Muscle of leg (tissue), 11 donors: ENCODE data around the gene ZBTB4. TPM values are rescaled to one million over a fixed set of nuclear protein-coding genes. Genes with fewer than 3 reads are reported as not detected.

Source experiments
- DNase-seq: peaks from one replicate; pipeline ENCODE4 v3.0.0; 2013
- H3K27ac ChIP-seq: one replicate; pipeline ENCODE4 v1.5.1; 2013; ENCODE audit warnings: mild to moderate bottlenecking, low read length, control low read depth
- H3K27me3 ChIP-seq: one replicate; pipeline ENCODE4 v1.6.1; 2013; ENCODE audit warnings: low read length; ENCODE audit not compliant: control insufficient read depth, insufficient read depth
- H3K36me3 ChIP-seq: one replicate; pipeline ENCODE4 v1.6.1; 2013; ENCODE audit warnings: low read length; ENCODE audit not compliant: control insufficient read depth, insufficient read depth
- H3K4me1 ChIP-seq: one replicate; pipeline ENCODE4 v1.6.1; 2013; ENCODE audit warnings: low read length; ENCODE audit not compliant: control insufficient read depth, insufficient read depth
- H3K4me3 ChIP-seq: one replicate; pipeline ENCODE4 v1.5.1; 2013; ENCODE audit warnings: low read length, control low read depth
- H3K9me3 ChIP-seq: replicated peaks from 2 replicates; pipeline ENCODE4 v1.6.1; 2013; ENCODE audit warnings: low read depth, low read length; ENCODE audit not compliant: control insufficient read depth
- WGBS: methylation state at CpG from one replicate; pipeline ENCODE4 v1.1.5; 2013; ENCODE audit warnings: missing lambda C conversion rate; ENCODE audit not compliant: insufficient coverage; 5-methylcytosine and 5-hydroxymethylcytosine counted together
- polyA plus RNA-seq, 8 donors: library from polyadenylated mRNA; unstranded; fragments of 120-200 nt; gene quantifications; one replicate each; pipeline versions ENCODE4 v1.2.1 to v1.2.3, GENCODE V29; 2013; ENCODE audit warnings: inconsistent platforms in 1 of 8, low replicate concordance in 1 of 8; ENCODE audit not compliant: insufficient read length in 8 of 8, insufficient read depth in 1 of 8
- total RNA-seq: library from RNA; stranded (reverse); fragments of 120-200 nt; gene quantifications from one replicate; pipeline ENCODE4 v1.2.4, GENCODE V29; 2013

Gene ZBTB4
- total and polyA plus RNA-seq, 9 donors, result 14.1 to 31.6 (median 24.3) TPM

GRCh38 chr17:7443499-7444485 is 35.6 kb downstream of the ZBTB4 start:
- peaks cover 71% of the 10 kb centered on the region for H3K27me3 ChIP-seq
- H3K27ac ChIP-seq, result peak overlapping the region; percentile 90
- H3K36me3 ChIP-seq, result peaks cover 12% of the 10 kb centered on the region
- no peak for DNase-seq
- WGBS, result 67% methylated on average over 3 of the region's 7 CpGs
- peaks cover 68% of the 10 kb centered on the region for H3K4me1 ChIP-seq
- H3K4me3 ChIP-seq, result no peak overlapping the region
- H3K9me3 ChIP-seq, result no peaks in the 10 kb centered on the region

GRCh38 chr17:7442142-7442541 is 37.3 kb downstream of the ZBTB4 start:
- H3K36me3 ChIP-seq, result peaks cover 3% of the 10 kb centered on the region
- peaks cover 76% of the 10 kb centered on the region for H3K27me3 ChIP-seq
- H3K27ac ChIP-seq, result no peak overlapping the region
- no peaks in the 10 kb centered on the region for H3K9me3 ChIP-seq
- peaks cover 82% of the 10 kb centered on the region for H3K4me1 ChIP-seq
- H3K4me3 ChIP-seq, result no peak overlapping the region
- 88% methylated on average over 2 of the region's 2 CpGs for WGBS
- DNase-seq, result no peak

- DNase-seq, result no peak
- Histone ChIP-seq H3K9me3 (no peaks in the 10 kb centered on the region), H3K4me1 (peaks cover 81% of the 10 kb centered on the region), H3K4me3 (no peak overlapping the region), H3K27me3 (peaks cover 74% of the 10 kb centered on the region), H3K36me3 (no peaks in the 10 kb centered on the region), H3K27ac (no peak overlapping the region)
- 20% methylated on average over 1 of the region's 7 CpGs for WGBS
These were observed 38.2 kb downstream of the ZBTB4 start for GRCh38 chr17:7441266-7441665.

GRCh38 chr17:7440834-7441195 is 38.6 kb downstream of the ZBTB4 start:
- peak overlapping the region; percentile 48 for H3K27ac ChIP-seq
- H3K27me3 ChIP-seq, result peaks cover 74% of the 10 kb centered on the region
- DNase-seq, result peak; percentile 67
- peak overlapping the region; percentile 46 for H3K4me3 ChIP-seq
- peaks cover 81% of the 10 kb centered on the region for H3K4me1 ChIP-seq
- 2% methylated on average over 9 of the region's 12 CpGs for WGBS
- no peaks in the 10 kb centered on the region for H3K9me3 ChIP-seq
- H3K36me3 ChIP-seq, result no peaks in the 10 kb centered on the region

- Histone ChIP-seq H3K4me1 (peaks cover 81% of the 10 kb centered on the region), H3K27ac (peak overlapping the region; percentile 48), H3K27me3 (peaks cover 74% of the 10 kb centered on the region), H3K4me3 (peak overlapping the region; percentile 46), H3K36me3 (no peaks in the 10 kb centered on the region), H3K9me3 (no peaks in the 10 kb centered on the region)
- 1% methylated on average over 38 of the region's 46 CpGs for WGBS
- peak; percentile 67 for DNase-seq
These were observed 39.2 kb downstream of the ZBTB4 start for GRCh38 chr17:7440113-7440833.

- H3K27ac ChIP-seq, result no peak within 1 kb of the TSS
- H3K9me3 ChIP-seq, result no peaks in the 10 kb centered on the region
- WGBS, result under 1% methylated on average over 47 of the region's 50 CpGs
- no peak for DNase-seq
- peaks cover 76% of the 10 kb centered on the region for H3K4me1 ChIP-seq
- peak within 1 kb of the TSS; percentile 46 for H3K4me3 ChIP-seq
- H3K36me3 ChIP-seq, result no peaks in the 10 kb centered on the region
- H3K27me3 ChIP-seq, result peaks cover 74% of the 10 kb centered on the region
These were observed 39.8 kb downstream of the ZBTB4 start, which contains the start of gene FGF11 for GRCh38 chr17:7439462-7440112. Gene FGF11 (plus strand): TSS chr17:7439512. CDS start chr17:7439621, 109 bp downstream.

- H3K36me3 ChIP-seq, result no peaks in the 10 kb centered on the region
- no peaks in the 10 kb centered on the region for H3K9me3 ChIP-seq
- DNase-seq, result no peak
- H3K27me3 ChIP-seq, result peaks cover 71% of the 10 kb centered on the region
- H3K4me3 ChIP-seq, result no peak overlapping the region
- 33% methylated on average over 7 of the region's 11 CpGs for WGBS
- H3K4me1 ChIP-seq, result peaks cover 70% of the 10 kb centered on the region
- H3K27ac ChIP-seq, result no peak overlapping the region
These were observed 40.6 kb downstream of the ZBTB4 start for GRCh38 chr17:7438656-7439460.

- DNase-seq, result peak; percentile 68
- 9% methylated on average over 48 of the region's 48 CpGs for WGBS
- H3K9me3 ChIP-seq, result no peaks in the 10 kb centered on the region
- no peak overlapping the region for H3K27ac ChIP-seq
- no peaks in the 10 kb centered on the region for H3K36me3 ChIP-seq
- peak overlapping the region; percentile 34 for H3K4me3 ChIP-seq
- peaks cover 62% of the 10 kb centered on the region for H3K4me1 ChIP-seq
- peaks cover 71% of the 10 kb centered on the region for H3K27me3 ChIP-seq
These were observed 41.3 kb downstream of the ZBTB4 start for GRCh38 chr17:7437950-7438614.

GRCh38 chr17:7437369-7437863 is 42.0 kb downstream of the ZBTB4 start:
- WGBS, result 12% methylated on average over 24 of the region's 31 CpGs
- no peaks in the 10 kb centered on the region for H3K36me3 ChIP-seq
- peak overlapping the region; percentile 26 for H3K4me3 ChIP-seq
- no peak for DNase-seq
- H3K27me3 ChIP-seq, result peaks cover 69% of the 10 kb centered on the region
- no peaks in the 10 kb centered on the region for H3K9me3 ChIP-seq
- H3K27ac ChIP-seq, result no peak overlapping the region
- H3K4me1 ChIP-seq, result peaks cover 55% of the 10 kb centered on the region
